GM23338 (cell line): Measurements from ENCODE around the gene ATP10D. TPM values are rescaled to one million over a fixed set of nuclear protein-coding genes. Genes with fewer than 3 reads are reported as not detected.

Source experiments
- ATAC-seq: fragments of 200-7000 bp; cut with Tn5 transposase; 3 replicates; pipeline ENCODE4 v1.9.1; 2020
- DNase-seq: peaks from one replicate; pipeline ENCODE4 v3.0.0-alpha.2; 2015; ENCODE audit warnings: low spot score
- H2AFZ ChIP-seq: fragments of 200-600 bp; sonication (generic); 2 replicates; pipeline ENCODE4 v1.8.0; 2016; ENCODE audit warnings: antibody characterized with exemption, mild to moderate bottlenecking, moderate library complexity
- H3F3A ChIP-seq: fragments of 200-600 bp; sonication (generic); replicated peaks from 2 replicates; pipeline ENCODE4 v1.8.0; 2017; ENCODE audit warnings: antibody characterized with exemption, mixed run types, low read depth
- H3K27ac ChIP-seq: fragments of 200-600 bp; sonication (generic); 2 replicates; pipeline ENCODE4 v1.6.1; 2016; ENCODE audit warnings: low read depth
- H3K27me3 ChIP-seq: fragments of 200-600 bp; sonication (generic); 2 replicates; pipeline ENCODE4 v1.8.0; 2016; ENCODE audit warnings: mild to moderate bottlenecking, mixed run types, moderate library complexity; ENCODE audit not compliant: insufficient read depth
- H3K36me3 ChIP-seq: fragments of 200-600 bp; sonication (generic); 2 replicates; pipeline ENCODE4 v1.8.0; 2016; ENCODE audit warnings: mild to moderate bottlenecking; ENCODE audit not compliant: insufficient read depth
- H3K4me1 ChIP-seq: fragments of 200-600 bp; sonication (generic); 2 replicates; pipeline ENCODE4 v1.8.0; 2016; ENCODE audit warnings: mild to moderate bottlenecking, moderate library complexity; ENCODE audit not compliant: insufficient read depth
- H3K4me2 ChIP-seq: fragments of 200-600 bp; sonication (generic); 2 replicates; pipeline ENCODE4 v1.7.1; 2017; ENCODE audit warnings: mixed run types
- H3K4me3 ChIP-seq: fragments of 200-600 bp; sonication (generic); 2 replicates; pipeline ENCODE4 v1.6.1; 2016; ENCODE audit warnings: mixed run types
- H3K79me2 ChIP-seq: fragments of 200-600 bp; sonication (generic); replicated peaks from 2 replicates; pipeline ENCODE4 v1.8.0; 2017; ENCODE audit warnings: mild to moderate bottlenecking; ENCODE audit not compliant: insufficient read depth
- H3K9me2 ChIP-seq: fragments of 200-600 bp; sonication (generic); 2 replicates; pipeline ENCODE4 v1.8.0; 2017; ENCODE audit not compliant: insufficient read depth
- H4K20me1 ChIP-seq: fragments of 200-600 bp; sonication (generic); replicated peaks from 2 replicates; pipeline ENCODE4 v1.8.0; 2017; ENCODE audit warnings: mild to moderate bottlenecking; ENCODE audit not compliant: insufficient read depth
- H3K27ac Mint-ChIP-seq: 2 replicates; pipeline ENCODE4 v1.8.0; 2020; ENCODE audit warnings: inconsistent platforms, mild to moderate bottlenecking, moderate library complexity, mixed read lengths
- H3K27me3 Mint-ChIP-seq: 3 replicates; pipeline ENCODE4 v1.8.0; 2022; ENCODE audit warnings: low read depth, mild to moderate bottlenecking, moderate library complexity, mixed read lengths, inconsistent platforms; ENCODE audit not compliant: insufficient read depth, poor library complexity
- H3K36me3 Mint-ChIP-seq: 3 replicates; pipeline ENCODE4 v1.8.0; 2021; ENCODE audit warnings: low read depth, mild to moderate bottlenecking, inconsistent platforms, moderate library complexity, mixed read lengths
- H3K4me1 Mint-ChIP-seq: 3 replicates; pipeline ENCODE4 v1.8.0; 2020; ENCODE audit warnings: mild to moderate bottlenecking, inconsistent platforms, mixed read lengths
- H3K4me3 Mint-ChIP-seq: 3 replicates; pipeline ENCODE4 v1.8.0; 2021; ENCODE audit warnings: moderate library complexity, mild to moderate bottlenecking, inconsistent platforms, mixed read lengths
- H3K9me3 Mint-ChIP-seq: 3 replicates; pipeline ENCODE4 v1.8.0; 2020; ENCODE audit warnings: moderate library complexity, mild to moderate bottlenecking, inconsistent platforms, mixed read lengths
- CREB1 ChIP-seq: fragments of 250-450 bp; sonication (Bioruptor Pico); IDR thresholded peaks from 2 replicates; pipeline ENCODE4 v1.5.0; 2020; ENCODE audit warnings: low read depth, mild to moderate bottlenecking, moderate library complexity
- CTCF ChIP-seq, 2 experiments: fragments of 200-600 bp in 1 of 2; sonication (generic) in 1 of 2; conservative IDR thresholded peaks; 2 replicates each; pipeline versions ENCODE4 v1.5.1 to v1.6.1; 2016 to 2017; ENCODE audit warnings: antibody characterized with exemption in 2 of 2, low read depth in 2 of 2, mild to moderate bottlenecking in 2 of 2, moderate library complexity in 1 of 2
- ETS1 ChIP-seq: IDR thresholded peaks from 2 replicates; pipeline ENCODE4 v1.6.1; 2016; ENCODE audit warnings: antibody characterized with exemption
- EZH2 ChIP-seq: fragments of 200-600 bp; sonication (generic); IDR thresholded peaks from one replicate; pipeline ENCODE4 v1.8.0; 2017; ENCODE audit warnings: antibody characterized with exemption, mild to moderate bottlenecking, low read depth; ENCODE audit not compliant: unreplicated experiment
- EZH2phosphoT487 ChIP-seq: fragments of 200-600 bp; sonication (generic); IDR thresholded peaks from one replicate; pipeline ENCODE4 v1.8.1; 2018; ENCODE audit warnings: antibody characterized with exemption; ENCODE audit not compliant: unreplicated experiment
- JUNB ChIP-seq: IDR thresholded peaks from one replicate; pipeline ENCODE4 v1.6.1; 2016; ENCODE audit warnings: antibody characterized with exemption; ENCODE audit not compliant: unreplicated experiment
- NANOG ChIP-seq: IDR thresholded peaks from 2 replicates; pipeline ENCODE4 v1.6.1; 2016; ENCODE audit warnings: antibody characterized with exemption, borderline replicate concordance
- POLR2AphosphoS5 ChIP-seq: IDR thresholded peaks from 2 replicates; pipeline ENCODE4 v1.6.1; 2016; ENCODE audit warnings: antibody characterized with exemption, low read depth
- REST ChIP-seq: IDR thresholded peaks from one replicate; pipeline ENCODE4 v1.6.1; 2018; ENCODE audit warnings: antibody characterized with exemption; ENCODE audit not compliant: unreplicated experiment
- ZNF114 ChIP-seq: fragments of 250-450 bp; sonication (Bioruptor Pico); IDR thresholded peaks from 2 replicates; pipeline ENCODE4 v1.5.0; 2020; ENCODE audit warnings: mild to moderate bottlenecking, moderate library complexity
- ZNF331 ChIP-seq: fragments of 250-450 bp; sonication (Bioruptor Pico); IDR thresholded peaks from 2 replicates; pipeline ENCODE4 v1.5.0; 2020; ENCODE audit warnings: low read depth, mild to moderate bottlenecking, moderate library complexity
- ZNF462 ChIP-seq: fragments of 250-450 bp; sonication (Bioruptor Pico); IDR thresholded peaks from 2 replicates; pipeline ENCODE4 v1.5.0; 2020; ENCODE audit warnings: mild to moderate bottlenecking, moderate library complexity
- polyA plus RNA-seq: library from polyadenylated mRNA; unstranded; fragments of >200 nt; fragmentation: Nextera tagmentation; extraction: Ambion mirVana; gene quantifications from 2 replicates; pipeline ENCODE4 v1.2.1, GENCODE V29; 2016
- total RNA-seq: library from RNA; depleted of rRNA; stranded (reverse); fragments of >200 nt; shearing (Covaris generic); gene quantifications from 2 replicates; pipeline ENCODE4 v1.2.3, GENCODE V29; 2014

The ATP10D gene
- total and polyA plus RNA-seq, 2 experiments from 2014 or later, result 4.5 to 4.7 TPM

GRCh38 chr4:47444031-47444430 is 41.0 kb upstream of the ATP10D start:
- ATAC-seq (no peak), DNase-seq (no peak)
- H3K27ac Mint-ChIP-seq, result no peak overlapping the region
- H3K9me3 Mint-ChIP-seq, result no peaks in the 10 kb centered on the region
- Histone ChIP-seq H3F3A (no peaks in the 10 kb centered on the region), H3K79me2 (no peaks in the 10 kb centered on the region), H3K9me2 (no peaks in the 10 kb centered on the region), H3K27ac (no peak overlapping the region), H3K27me3 (no peaks in the 10 kb centered on the region), H3K36me3 (no peaks in the 10 kb centered on the region), H3K4me2 (no peak overlapping the region), H4K20me1 (no peaks in the 10 kb centered on the region), H2AFZ (no peak overlapping the region), H3K4me1 (no peaks in the 10 kb centered on the region), H3K4me3 (no peak overlapping the region)
- no peaks in the 10 kb centered on the region for H3K36me3 Mint-ChIP-seq
- TF ChIP-seq EZH2phosphoT487, result no peak
- TF ChIP-seq NANOG, result no peak
- TF ChIP-seq EZH2, result no peak
- TF ChIP-seq ZNF462, result no peak
- no peak for TF ChIP-seq ZNF331 (CRISPR knock-in tag)
- TF ChIP-seq CTCF (conservative IDR thresholded peaks at IDR 0.05; ENCODE audit: low read depth in 2 of 2), result no peak
- TF ChIP-seq JUNB, result no peak
- TF ChIP-seq ETS1, result no peak
- TF ChIP-seq CREB1 (CRISPR knock-in tag), result no peak
- no peak for TF ChIP-seq ZNF114 (CRISPR knock-in tag)
- no peak for TF ChIP-seq POLR2AphosphoS5
- no peak for TF ChIP-seq REST
- H3K4me3 Mint-ChIP-seq, result no peak overlapping the region
- H3K27me3 Mint-ChIP-seq, result peaks cover 1% of the 10 kb centered on the region
- peaks cover 8% of the 10 kb centered on the region for H3K4me1 Mint-ChIP-seq
